ENCODE results near the gene CDK5RAP1.

The CDK5RAP1 gene

GRCh38 chr20:33313686-33314314 is 87.5 kb downstream of the CDK5RAP1 start:
- Histone ChIP-seq H3K9me3 (ENCODE audit: control insufficient read depth, low read length) (no peaks in the 10 kb centered on the region), H3K36me3 (ENCODE audit: control insufficient read depth, insufficient read depth, low read length) (no peaks in the 10 kb centered on the region), H3K4me3 (ENCODE audit: low read length) (no peak overlapping the region), H3K4me1 (ENCODE audit: control insufficient read depth, insufficient read depth, low read length) (no peaks in the 10 kb centered on the region), H3K9ac (ENCODE audit: low read length) (no peak overlapping the region), H3K27me3 (ENCODE audit: control insufficient read depth, insufficient read depth, low read length) (no peaks in the 10 kb centered on the region)

- Histone ChIP-seq H3K4me1 (ENCODE audit: control insufficient read depth, insufficient read depth, low read length) (no peaks in the 10 kb centered on the region), H3K27me3 (ENCODE audit: control insufficient read depth, insufficient read depth, low read length) (no peaks in the 10 kb centered on the region), H3K9me3 (ENCODE audit: control insufficient read depth, low read length) (no peaks in the 10 kb centered on the region), H3K9ac (ENCODE audit: low read length) (no peak overlapping the region), H3K36me3 (ENCODE audit: control insufficient read depth, insufficient read depth, low read length) (no peaks in the 10 kb centered on the region), H3K4me3 (ENCODE audit: low read length) (no peak overlapping the region)
These were observed 88.7 kb downstream of the CDK5RAP1 start for GRCh38 chr20:33312583-33312982.

- H3K9me3 ChIP-seq (ENCODE audit: control insufficient read depth, low read length) = no peaks in the 10 kb centered on the region
- H3K9ac ChIP-seq (ENCODE audit: low read length) = no peak overlapping the region
- no peaks in the 10 kb centered on the region for H3K4me1 ChIP-seq (ENCODE audit: control insufficient read depth, insufficient read depth, low read length)
- H3K4me3 ChIP-seq (ENCODE audit: low read length) = no peak overlapping the region
- no peaks in the 10 kb centered on the region for H3K36me3 ChIP-seq (ENCODE audit: control insufficient read depth, insufficient read depth, low read length)
- H3K27me3 ChIP-seq (ENCODE audit: control insufficient read depth, insufficient read depth, low read length) = no peaks in the 10 kb centered on the region
These were observed 89.3 kb downstream of the CDK5RAP1 start for GRCh38 chr20:33311996-33312395.

- Histone ChIP-seq H3K9me3 (ENCODE audit: control insufficient read depth, low read length) (no peaks in the 10 kb centered on the region), H3K4me3 (ENCODE audit: low read length) (no peak overlapping the region), H3K9ac (ENCODE audit: low read length) (no peak overlapping the region), H3K27me3 (ENCODE audit: control insufficient read depth, insufficient read depth, low read length) (no peaks in the 10 kb centered on the region), H3K36me3 (ENCODE audit: control insufficient read depth, insufficient read depth, low read length) (no peaks in the 10 kb centered on the region), H3K4me1 (ENCODE audit: control insufficient read depth, insufficient read depth, low read length) (no peaks in the 10 kb centered on the region)
These were observed 90.3 kb downstream of the CDK5RAP1 start for GRCh38 chr20:33311011-33311410.

GRCh38 chr20:33310327-33310899 is 90.9 kb downstream of the CDK5RAP1 start:
- no peaks in the 10 kb centered on the region for H3K4me1 ChIP-seq (ENCODE audit: control insufficient read depth, insufficient read depth, low read length)
- no peaks in the 10 kb centered on the region for H3K36me3 ChIP-seq (ENCODE audit: control insufficient read depth, insufficient read depth, low read length)
- no peaks in the 10 kb centered on the region for H3K9me3 ChIP-seq (ENCODE audit: control insufficient read depth, low read length)
- no peak overlapping the region for H3K9ac ChIP-seq (ENCODE audit: low read length)
- no peak overlapping the region for H3K4me3 ChIP-seq (ENCODE audit: low read length)
- H3K27me3 ChIP-seq (ENCODE audit: control insufficient read depth, insufficient read depth, low read length) = no peaks in the 10 kb centered on the region

GRCh38 chr20:33309631-33310030 is 91.7 kb downstream of the CDK5RAP1 start:
- H3K36me3 ChIP-seq (ENCODE audit: control insufficient read depth, insufficient read depth, low read length) = no peaks in the 10 kb centered on the region
- H3K9ac ChIP-seq (ENCODE audit: low read length) = no peak overlapping the region
- H3K4me1 ChIP-seq (ENCODE audit: control insufficient read depth, insufficient read depth, low read length) = no peaks in the 10 kb centered on the region
- H3K9me3 ChIP-seq (ENCODE audit: control insufficient read depth, low read length) = no peaks in the 10 kb centered on the region
- H3K27me3 ChIP-seq (ENCODE audit: control insufficient read depth, insufficient read depth, low read length) = no peaks in the 10 kb centered on the region
- H3K4me3 ChIP-seq (ENCODE audit: low read length) = no peak overlapping the region
